HG03159 (cell line): ENCODE measurements around the gene SAMD9L.

ENCODE experiments used
- ATAC-seq: cut with Tn5 transposase; IDR thresholded peaks from one replicate; pipeline ENCODE4 v1.9.1; 2021; ENCODE audit warnings: mild to moderate bottlenecking, moderate library complexity; ENCODE audit not compliant: unreplicated experiment

The SAMD9L gene

GRCh38 chr7:93148144-93148543 is at the start of gene SAMD9L:
Gene SAMD9L (minus strand): TSS chr7:93148385. CDS start chr7:93135971, 12,414 bp downstream.
- no peak for ATAC-seq

- no peak for ATAC-seq
These were observed 48.2 kb upstream of the SAMD9L start for GRCh38 chr7:93196336-93196735.

- ATAC-seq, result no peak
These were observed 46.2 kb upstream of the SAMD9L start for GRCh38 chr7:93194386-93194785.

- no peak for ATAC-seq
These were observed 40.9 kb upstream of the SAMD9L start for GRCh38 chr7:93188870-93189634.

- no peak for ATAC-seq
These were observed 37.3 kb upstream of the SAMD9L start for GRCh38 chr7:93185303-93186027.

GRCh38 chr7:93179173-93179572 is 31.0 kb upstream of the SAMD9L start:
- ATAC-seq, result no peak

GRCh38 chr7:93178213-93178612 is 30.0 kb upstream of the SAMD9L start:
- ATAC-seq, result no peak

- no peak for ATAC-seq
These were observed 28.9 kb upstream of the SAMD9L start for GRCh38 chr7:93176992-93177580.

GRCh38 chr7:93175219-93175618 is 27.0 kb upstream of the SAMD9L start:
- ATAC-seq, result no peak

GRCh38 chr7:93172683-93173082 is 24.5 kb upstream of the SAMD9L start:
- no peak for ATAC-seq

- no peak for ATAC-seq
These were observed 23.5 kb upstream of the SAMD9L start for GRCh38 chr7:93171606-93172226.

GRCh38 chr7:93165447-93165846 is 17.3 kb upstream of the SAMD9L start:
- peak; percentile 100 for ATAC-seq

- ATAC-seq, result no peak
These were observed 16.6 kb upstream of the SAMD9L start for GRCh38 chr7:93164766-93165165.

GRCh38 chr7:93161181-93161762 is 13.1 kb upstream of the SAMD9L start:
- ATAC-seq, result no peak

GRCh38 chr7:93160410-93160809 is 12.2 kb upstream of the SAMD9L start:
- no peak for ATAC-seq

GRCh38 chr7:93159490-93159889 is 11.3 kb upstream of the SAMD9L start:
- ATAC-seq, result no peak

- ATAC-seq, result no peak
These were observed 8.7 kb upstream of the SAMD9L start for GRCh38 chr7:93156884-93157283.

GRCh38 chr7:93150200-93150835 is 2.1 kb upstream of the SAMD9L start:
- ATAC-seq, result no peak

- no peak for ATAC-seq
These were observed 542 bp upstream of the SAMD9L start for GRCh38 chr7:93148727-93149126.

- peak; percentile 81 for ATAC-seq
These were observed 822 bp downstream of the SAMD9L start for GRCh38 chr7:93147363-93147762.
